ENCODE data around the gene SPAG8.

DNA sequence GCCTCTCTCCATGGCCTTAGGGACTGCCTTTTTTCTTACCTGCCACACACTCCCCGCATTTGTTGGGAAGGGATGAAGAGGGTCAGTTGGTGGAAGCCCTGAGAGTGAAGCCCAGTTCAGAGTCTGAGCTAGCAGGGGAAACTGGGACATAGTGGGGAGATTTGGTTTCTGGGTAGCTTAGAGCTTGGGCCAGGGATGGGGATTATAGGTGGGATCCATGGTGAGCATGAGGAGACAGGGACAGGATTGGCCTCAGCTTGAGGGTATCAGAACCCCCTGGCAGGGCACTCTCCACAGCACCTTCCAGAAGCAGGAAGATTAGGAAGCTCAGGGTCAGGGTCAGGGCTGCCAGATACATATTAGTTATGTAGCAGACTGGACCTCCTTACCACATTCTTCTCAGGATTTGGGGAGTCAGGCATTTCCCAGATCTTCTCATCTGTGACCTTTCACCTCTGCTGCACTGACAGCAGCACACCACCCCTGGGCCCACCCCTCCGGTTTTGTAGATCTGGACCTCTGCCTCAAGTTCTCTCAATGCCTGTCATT, 40.3 kb upstream of the SPAG8 start:
- TF ChIP-seq, protein P1, sequence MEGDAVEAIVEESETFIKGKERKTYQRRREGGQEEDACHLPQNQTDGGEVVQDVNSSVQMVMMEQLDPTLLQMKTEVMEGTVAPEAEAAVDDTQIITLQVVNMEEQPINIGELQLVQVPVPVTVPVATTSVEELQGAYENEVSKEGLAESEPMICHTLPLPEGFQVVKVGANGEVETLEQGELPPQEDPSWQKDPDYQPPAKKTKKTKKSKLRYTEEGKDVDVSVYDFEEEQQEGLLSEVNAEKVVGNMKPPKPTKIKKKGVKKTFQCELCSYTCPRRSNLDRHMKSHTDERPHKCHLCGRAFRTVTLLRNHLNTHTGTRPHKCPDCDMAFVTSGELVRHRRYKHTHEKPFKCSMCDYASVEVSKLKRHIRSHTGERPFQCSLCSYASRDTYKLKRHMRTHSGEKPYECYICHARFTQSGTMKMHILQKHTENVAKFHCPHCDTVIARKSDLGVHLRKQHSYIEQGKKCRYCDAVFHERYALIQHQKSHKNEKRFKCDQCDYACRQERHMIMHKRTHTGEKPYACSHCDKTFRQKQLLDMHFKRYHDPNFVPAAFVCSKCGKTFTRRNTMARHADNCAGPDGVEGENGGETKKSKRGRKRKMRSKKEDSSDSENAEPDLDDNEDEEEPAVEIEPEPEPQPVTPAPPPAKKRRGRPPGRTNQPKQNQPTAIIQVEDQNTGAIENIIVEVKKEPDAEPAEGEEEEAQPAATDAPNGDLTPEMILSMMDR (conservative IDR thresholded peaks at IDR 0.05), result no peak
- no peak for TF ChIP-seq EZH2 (IDR thresholded peaks at IDR 0.05; ENCODE audit: low read depth)

All from PC-9 (cell line).